HG03045 (cell line): Measurements from ENCODE around the gene ZDHHC11B.
A peak's percentile ranks its signal among the peaks of the same experiment; 100 is the strongest.
"Not testable (repeated sequence)": the region's sequence is repeated elsewhere in the genome, so short reads cannot be mapped to it uniquely, and the experiment has no call there.

Experiments used
- ATAC-seq: cut with Tn5 transposase; IDR thresholded peaks from one replicate; pipeline ENCODE4 v1.9.1; 2021; ENCODE audit warnings: mild to moderate bottlenecking, moderate library complexity; ENCODE audit not compliant: unreplicated experiment

Gene ZDHHC11B, protein sequence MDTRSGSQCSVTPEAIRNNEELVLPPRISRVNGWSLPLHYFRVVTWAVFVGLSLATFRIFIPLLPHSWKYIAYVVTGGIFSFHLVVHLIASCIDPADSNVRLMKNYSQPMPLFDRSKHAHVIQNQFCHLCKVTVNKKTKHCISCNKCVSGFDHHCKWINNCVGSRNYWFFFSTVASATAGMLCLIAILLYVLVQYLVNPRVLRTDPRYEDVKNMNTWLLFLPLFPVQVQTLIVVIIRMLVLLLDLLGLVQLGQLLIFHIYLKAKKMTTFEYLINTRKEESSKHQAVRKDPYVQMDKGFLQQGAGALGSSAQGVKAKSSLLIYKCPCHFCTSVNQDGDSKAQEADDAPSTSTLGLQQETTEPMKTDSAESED

DNA sequence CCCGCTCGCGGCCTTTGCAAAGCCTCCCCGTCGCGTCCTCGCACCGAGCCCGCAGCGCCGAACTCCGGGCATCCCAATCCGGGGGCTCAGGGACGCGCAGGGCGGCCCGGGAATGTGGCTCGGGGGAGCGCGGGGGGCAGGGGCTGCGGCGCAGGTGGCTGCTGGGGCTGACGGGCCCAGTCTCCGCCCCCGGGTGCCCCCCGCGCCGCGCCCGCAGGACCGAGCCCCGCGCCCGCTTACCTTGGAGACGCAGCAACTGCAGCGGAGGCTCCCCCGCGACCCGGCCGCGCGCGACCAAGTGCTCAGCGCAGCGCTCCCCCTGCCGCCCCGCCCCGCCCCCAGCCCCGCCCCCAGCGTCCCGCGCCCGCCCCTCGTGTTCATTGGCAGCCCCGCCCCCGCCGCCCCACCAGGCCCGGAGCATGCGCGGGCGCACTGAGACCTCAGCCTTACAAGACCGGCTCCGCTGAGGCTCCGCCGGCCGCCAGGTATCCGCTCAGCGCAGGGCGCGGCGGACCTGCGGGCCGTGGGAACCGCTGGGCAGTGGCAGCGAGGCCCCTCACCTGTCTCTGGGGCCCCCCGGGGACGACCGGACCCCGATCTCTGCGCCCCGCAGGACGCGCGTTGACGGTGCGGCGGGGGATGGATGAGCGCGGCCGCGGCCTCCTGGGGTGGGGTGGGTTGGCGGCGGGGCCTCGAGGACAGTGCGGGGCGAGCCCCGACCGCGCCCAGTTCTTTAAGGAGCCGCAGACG, at the start of gene ZDHHC11B:
ZDHHC11B (minus strand) TSS at position 302 of the 750 bp plus-strand sequence. CDS start 17,810 bp downstream, outside the sequence.
- peak; percentile 45 for ATAC-seq

DNA sequence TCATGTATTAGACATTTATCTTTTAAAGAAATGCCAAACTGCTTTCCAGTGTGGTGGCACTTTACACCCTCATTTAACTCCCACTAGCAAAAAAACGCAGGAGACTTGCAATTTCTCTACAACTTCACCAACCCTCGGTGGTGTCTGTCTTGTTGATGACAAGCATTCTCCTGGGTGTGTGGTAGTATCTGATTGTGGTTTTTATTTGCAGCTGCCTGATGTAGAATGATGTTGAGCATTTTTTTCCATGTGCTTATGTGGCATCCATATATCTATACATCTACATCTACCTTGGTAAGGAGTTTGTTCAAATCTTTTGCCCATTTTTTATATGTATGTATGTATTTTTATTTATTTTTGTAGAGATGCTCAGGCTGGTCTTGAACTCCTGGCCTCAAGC, 49.5 kb upstream of the ZDHHC11B start:
- not testable (repeated sequence) for ATAC-seq

DNA sequence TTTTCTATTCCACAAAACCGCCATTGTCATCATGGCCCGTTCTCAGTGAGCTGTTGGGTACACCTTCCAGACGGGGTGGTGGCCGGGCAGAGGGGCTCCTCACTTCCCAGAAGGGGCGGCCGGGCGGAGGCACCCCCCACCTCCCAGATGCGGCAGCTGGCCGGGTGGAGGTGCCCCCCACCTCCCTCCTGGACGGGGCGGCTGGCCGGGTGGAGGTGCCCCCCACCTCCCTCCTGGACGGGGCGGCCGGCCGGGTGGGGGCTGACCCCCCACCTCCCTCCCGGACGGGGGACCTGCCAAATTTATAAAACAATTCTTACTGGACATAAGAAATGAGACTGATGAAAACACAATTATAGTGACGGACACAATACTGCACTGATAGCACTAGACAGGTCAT, 43.7 kb upstream of the ZDHHC11B start:
- not testable (repeated sequence) for ATAC-seq

DNA sequence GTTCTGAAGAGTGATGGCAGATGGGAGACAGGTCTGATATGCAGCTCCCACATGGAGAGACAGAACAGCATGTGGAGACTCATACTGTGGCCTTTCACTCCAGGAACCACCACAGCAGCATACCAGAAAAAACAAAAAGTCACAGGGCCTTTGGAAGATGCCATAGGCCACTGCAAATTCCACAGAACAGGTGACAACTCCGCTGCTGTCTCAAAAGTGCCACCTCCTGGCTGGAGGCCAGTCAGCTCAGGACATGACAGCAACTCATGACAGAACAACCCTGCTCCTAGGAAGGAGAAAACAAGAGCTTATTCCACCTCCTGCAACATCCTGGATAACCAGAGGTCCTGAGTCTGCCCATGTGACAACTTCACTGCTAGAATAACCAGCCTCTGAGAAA, 41.0 kb upstream of the ZDHHC11B start:
- ATAC-seq: not testable (repeated sequence)

DNA sequence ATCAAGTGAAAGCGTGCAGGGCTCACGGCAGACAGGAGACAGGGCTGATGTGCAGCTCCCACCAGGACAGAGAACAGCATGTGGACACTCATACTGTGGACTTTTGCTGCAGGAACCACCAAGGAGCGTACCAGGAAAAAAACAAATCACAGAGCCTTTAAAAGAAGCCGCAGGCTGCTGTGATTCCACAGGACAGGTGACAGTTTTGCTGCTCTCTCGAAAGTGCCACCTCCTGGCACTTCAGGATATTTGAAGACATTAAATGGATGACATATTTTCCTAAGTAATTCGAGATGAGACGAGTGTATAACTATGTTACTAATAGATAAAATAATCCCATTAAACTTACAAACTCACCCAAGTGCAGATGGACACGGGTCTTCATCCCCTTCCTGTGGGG, 37.0 kb upstream of the ZDHHC11B start:
- ATAC-seq: no peak

DNA sequence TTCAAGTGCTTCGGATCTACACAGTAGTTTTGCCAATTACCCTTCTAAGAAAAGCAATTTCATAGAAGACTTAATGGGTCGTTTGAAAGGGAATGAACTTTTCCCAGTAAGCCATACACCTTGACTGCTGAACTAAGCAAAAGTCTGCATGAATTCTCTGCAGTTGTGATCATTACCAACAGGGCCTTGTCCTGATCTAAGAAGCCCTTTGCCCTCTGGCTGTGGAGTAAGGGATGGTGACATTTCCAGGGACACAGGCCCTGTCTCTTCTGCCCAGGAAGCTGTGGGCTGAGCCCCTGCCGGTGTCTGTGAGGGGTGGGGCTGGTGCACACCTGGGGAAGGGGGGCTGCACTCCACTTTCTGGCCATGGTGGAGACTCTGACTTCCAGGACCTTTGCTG, 35.7 kb upstream of the ZDHHC11B start:
- ATAC-seq: no peak

DNA sequence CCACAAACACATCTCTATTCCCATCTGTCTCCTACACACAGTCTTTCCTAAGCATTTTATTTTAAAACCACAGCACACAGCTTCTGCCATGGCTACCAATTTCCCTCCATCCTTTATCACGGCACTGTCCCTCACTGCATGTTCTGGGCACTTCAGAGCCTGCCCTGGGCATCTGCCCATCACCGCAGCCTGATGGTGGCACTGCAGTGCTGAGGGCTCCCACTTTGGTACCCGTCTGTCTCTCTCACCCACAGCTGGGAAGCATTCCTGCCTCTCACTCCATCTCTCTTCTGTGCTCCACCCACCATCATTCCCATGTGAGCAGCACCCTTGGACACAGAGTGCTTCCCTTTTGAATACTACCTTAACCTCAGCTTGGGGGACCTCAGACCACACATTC, 34.5 kb upstream of the ZDHHC11B start:
- no peak for ATAC-seq

DNA sequence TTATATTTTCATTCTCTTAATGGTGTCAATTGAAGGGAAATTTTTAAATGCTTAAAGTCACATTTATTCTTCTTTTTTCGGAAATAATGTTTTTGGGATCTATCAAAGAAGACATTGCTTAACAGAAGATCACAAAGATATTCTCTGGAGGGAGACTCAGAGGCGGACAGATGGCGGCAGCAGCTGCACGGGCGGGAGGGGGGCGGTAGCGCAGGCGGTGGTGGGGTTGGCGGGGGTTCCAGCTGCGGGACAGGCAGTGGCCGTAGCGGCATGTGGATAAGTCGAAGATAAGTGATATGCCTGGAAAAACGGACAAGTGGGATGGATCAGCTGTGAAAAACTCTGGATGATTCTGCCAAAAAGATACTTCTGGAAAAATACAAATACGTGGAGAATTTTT, 31.6 kb upstream of the ZDHHC11B start:
- ATAC-seq: no peak

DNA sequence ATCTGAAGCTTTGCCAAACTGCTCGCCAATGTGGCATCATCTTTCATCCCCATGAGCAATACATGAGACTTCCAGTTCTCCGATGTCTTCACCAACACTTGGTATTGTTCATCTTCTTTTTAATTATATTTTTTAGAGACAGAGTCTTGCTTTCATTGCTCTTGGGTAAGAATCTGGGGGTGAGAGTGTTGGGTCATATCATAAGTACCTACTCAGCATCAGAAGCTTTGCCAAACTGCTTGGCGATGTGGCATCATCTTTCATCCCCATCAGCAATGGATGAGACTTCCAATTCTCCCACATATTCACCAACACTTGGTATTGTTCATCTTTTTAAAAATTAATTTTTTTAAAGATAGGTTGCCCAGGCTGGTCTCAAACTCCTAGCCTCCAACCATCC, 30.9 kb upstream of the ZDHHC11B start:
- no peak for ATAC-seq

DNA sequence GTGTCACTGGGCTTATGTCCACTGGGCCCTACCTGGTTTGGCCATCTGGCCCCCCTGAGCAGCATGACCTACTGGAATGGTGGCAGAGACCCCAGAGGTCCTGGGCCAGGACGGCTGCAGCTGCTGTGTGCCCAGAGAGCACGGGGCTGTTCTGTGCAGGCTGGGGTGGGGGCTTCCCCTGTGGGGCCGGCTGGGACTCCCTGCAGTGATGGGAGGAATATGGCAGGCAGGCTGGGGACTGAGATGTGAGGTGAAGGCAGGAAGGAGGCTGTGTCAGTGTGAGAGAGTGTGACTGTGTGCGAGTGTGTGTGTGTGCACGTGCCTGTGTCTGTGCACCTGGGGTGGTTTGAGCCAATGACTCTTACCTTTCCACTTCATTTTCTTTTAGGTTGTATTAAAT, 29.0 kb upstream of the ZDHHC11B start:
- ATAC-seq: not testable (repeated sequence)

DNA sequence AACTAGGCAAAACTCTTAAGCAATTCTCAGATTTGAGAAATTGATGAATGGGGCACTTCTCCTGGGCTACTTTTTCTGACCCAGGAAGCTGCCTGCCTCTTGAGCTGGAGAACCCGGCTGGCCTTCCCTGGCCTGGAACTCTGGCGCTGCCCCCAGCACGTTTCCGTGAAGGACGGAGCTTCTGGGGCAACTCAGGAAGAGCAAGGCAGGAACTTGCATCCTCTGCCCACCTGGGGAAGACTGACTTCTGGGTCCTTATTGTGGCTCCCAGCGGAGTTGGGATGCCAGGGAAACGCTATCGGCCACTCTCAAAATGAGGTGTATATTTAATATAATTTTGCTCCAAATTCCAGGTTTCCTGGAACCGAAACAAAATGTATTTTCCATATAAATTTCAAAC, 26.9 kb upstream of the ZDHHC11B start:
- ATAC-seq: not testable (repeated sequence)

DNA sequence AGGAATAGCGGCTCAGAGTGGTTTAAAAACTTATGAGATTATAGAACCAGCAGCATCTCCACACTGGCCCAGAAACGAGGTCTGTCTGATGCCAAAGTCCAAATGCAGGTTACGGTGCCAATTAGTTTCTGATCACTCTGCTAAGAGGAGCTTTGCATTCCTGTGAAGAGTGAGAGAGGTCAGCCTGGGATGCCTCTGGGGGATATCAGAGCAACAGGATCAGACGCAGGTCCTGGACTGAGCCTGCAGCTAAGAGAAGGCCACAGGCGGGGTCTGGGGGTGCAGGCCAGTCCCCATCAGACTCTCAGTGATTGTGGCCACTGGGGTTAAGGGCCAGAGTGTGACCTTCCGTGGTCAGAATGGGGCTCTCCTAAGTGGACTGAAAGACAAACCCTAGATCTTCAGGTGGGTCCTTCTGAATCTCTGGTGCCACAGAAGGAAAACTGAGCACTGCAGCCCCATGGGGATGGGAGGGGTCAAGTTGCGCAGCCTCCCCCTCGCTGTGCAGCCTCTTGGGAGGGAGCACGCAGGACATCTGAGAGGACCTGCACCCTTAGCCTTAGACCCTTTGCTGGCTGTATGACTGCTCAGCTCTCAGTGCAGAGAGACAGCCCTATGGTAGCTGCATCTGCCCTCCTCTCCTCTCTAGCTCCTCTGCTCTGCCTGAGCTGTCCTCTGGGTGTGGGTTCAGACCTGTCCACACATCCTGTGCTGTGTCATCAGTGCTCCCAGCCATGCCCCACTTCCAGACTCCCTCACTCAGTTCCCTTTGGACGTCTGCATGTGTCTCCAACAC, 23.4 kb upstream of the ZDHHC11B start:
- ATAC-seq: not testable (repeated sequence)

DNA sequence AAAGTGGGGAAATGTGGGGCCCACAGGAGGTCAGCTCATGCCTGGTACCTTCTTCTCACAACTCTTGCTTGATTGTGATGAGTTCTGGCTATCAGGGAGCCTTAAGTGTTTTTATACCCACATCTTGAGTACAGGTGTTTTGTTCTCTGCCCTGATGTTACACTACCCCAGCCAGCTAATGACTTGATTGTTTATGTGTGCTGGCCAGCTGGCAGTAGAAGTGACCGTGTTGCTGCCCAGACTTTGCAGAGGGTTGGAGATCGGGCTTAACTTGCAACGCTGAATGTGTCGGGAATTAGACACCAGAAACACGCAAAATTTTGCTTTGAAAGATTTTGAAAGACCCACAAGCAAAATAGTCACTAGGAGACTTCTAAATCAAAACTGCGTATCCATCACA, 16.9 kb upstream of the ZDHHC11B start:
- ATAC-seq: no peak

DNA sequence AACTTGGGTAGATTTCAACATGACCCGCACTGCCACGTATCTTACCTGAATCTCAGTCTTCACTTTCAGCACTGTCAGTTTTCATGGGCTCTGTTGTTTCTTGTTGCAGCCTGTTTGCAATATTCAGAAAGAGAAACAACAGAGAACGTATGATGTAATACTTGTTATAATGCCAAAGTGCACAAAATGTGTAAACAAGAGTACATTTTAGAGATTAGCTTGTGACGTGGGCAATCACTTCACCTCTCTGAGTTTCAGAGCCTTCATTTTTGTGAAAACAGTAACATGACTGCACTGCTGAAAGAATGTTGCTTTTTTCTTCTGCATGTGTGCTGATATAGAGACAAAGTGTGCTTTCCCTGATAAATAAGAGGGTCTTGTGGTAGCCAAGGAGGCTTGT, 16.5 kb upstream of the ZDHHC11B start:
- ATAC-seq: not testable (repeated sequence)

DNA sequence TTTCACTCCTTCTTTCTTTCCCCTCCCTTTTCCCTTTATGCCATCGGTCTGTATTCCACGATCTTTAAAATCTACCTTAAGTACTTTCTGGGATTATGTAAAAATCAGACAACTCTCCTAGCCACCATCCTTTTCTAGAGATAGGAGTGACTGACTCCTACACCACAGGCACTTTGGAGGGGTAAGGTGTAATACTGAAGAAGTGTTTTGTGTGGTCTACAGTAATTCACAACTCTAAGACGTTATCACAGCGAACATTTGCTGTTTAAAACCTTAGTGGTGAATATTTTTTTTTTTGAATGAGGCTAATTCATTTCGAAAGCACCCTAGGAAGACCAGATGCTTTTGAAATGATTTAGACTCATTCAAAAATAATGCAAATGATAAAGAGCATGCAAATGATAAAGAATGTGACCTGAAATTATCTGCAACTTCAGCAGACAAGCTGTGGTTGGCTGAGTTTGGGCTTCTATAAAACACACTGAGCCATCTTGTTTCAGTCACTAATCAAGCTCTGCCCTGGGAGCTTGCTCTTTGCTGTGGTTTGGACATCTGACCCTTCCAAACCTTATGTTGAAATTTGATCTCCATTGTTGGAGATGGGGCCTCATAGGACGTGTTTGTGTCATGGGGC, 14.1 kb upstream of the ZDHHC11B start:
- ATAC-seq: not testable (repeated sequence)

DNA sequence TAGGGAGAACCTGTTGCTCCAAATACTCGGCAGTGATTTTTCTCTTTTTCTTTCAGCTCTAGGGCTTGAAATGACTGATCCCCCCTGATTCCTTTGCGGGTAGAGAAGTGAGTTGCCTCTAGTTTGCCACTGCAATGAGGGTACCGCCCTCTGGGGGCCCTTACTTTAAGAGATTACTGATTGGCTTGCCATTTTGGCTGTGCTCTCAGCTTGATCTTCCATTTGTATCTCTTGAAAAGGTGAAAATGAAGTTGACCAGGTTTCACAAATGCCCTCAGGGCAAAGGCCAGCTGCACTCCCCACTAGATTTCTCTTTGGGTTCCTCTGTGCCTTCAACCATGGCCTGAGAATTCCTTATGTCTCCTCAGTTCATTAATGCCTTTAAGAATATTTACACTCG, 13.5 kb upstream of the ZDHHC11B start:
- not testable (repeated sequence) for ATAC-seq

DNA sequence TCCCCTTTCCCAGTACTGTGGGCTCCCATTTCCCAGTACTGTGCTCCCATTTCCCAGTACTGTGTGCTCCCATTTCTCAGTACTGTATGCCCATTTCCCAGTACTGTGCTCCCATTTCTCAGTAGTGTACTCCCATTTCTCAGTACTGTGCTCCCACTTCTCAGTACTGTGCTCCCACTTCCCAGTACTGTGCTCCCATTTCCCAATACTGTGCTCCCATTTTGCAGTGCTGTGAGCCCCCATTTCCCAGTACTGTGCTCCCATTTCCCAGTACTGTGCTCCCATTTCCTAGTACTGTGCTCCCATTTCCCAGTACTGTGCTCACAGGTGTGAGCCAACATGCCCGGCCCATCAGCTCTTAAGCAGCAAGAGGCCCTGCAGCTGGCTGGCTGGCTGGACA, 11.3 kb upstream of the ZDHHC11B start:
- not testable (repeated sequence) for ATAC-seq

DNA sequence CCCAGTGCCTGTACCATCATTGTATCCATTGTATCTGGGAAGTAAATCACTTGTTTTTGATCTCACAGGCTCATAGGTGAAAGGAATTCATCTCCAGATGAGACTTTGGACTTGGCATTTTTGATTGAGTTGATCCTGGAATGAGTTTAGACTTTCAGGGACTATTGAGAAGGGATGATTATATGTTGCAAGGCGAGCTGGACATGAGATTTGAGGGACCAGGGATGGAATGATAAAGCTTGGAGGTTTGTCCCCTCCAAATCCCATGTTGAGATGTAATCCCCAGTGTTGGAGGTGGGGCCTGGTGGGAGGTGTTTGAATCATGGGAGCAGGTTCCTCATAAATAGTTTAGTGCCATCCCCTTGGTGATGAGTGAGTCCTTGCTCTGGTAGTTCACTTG, 10.4 kb upstream of the ZDHHC11B start:
- ATAC-seq: not testable (repeated sequence)

DNA sequence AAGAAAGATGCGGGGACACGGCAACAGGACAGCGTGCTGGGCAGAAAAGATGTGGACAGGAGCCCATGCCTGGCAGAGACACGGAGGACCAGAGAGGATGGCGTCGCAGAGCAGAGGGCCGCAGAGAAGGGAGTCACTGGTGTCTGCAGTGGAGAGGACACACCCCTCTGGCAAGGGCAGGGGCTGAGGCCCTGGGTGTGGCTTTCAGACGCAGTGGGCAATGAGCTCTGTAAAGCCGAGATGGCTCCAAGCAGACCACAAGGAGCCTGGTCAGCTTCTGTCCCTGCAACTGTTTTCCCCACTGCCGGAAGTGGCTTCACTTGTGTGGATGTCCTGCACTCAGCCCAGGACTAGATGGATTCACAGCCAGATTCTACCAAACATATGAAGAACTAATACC, 4.2 kb upstream of the ZDHHC11B start:
- not testable (repeated sequence) for ATAC-seq

DNA sequence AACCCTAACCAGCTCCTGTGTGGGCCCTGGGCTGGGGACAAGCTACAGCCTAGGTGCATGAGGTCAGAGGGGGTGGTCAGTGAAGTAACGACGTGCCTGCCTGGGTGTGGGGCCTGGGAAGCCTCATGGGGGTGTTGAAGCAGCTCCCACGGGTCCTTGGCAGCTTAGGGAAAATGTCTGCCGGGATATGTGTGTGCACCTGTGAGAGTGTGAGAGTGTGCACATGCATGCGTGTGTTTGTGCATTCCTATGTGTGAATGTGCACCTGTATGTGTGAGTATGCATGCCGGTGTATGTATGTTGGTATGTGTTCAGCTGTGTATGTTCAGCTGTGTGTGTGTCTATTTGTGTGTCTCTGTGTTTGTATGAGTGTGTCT, 3.3 kb upstream of the ZDHHC11B start:
- not testable (repeated sequence) for ATAC-seq
